Cardiac fibroblast (primary cell): ENCODE results near the gene RETREG1.
"Not testable (repeated sequence)": the region's sequence is repeated elsewhere in the genome, so short reads cannot be mapped to it uniquely, and the experiment has no call there.

ENCODE experiments used
- DNase-seq, 2 donors: peaks; one replicate each; pipeline versions ENCODE4 v3.0.0 to v3.0.0-alpha.2; 2010; ENCODE audit warnings: low read depth in 2 of 2
- H3K4me3 ChIP-seq, 2 donors: replicated peaks in 1 of 2; 1 replicate in 1 of 2; 2 replicates in 1 of 2; pipeline ENCODE4 v1.5.1; 2011; ENCODE audit warnings: low read depth in 2 of 2, low read length in 2 of 2, mild to moderate bottlenecking in 2 of 2, moderate library complexity in 1 of 2
- TF ChIP-seq, protein P1 (sequence below): IDR thresholded peaks from one replicate; pipeline ENCODE4 v1.5.1; 2011; ENCODE audit warnings: low read depth, mild to moderate bottlenecking, low read length, inconsistent platforms

The RETREG1 gene

DNA sequence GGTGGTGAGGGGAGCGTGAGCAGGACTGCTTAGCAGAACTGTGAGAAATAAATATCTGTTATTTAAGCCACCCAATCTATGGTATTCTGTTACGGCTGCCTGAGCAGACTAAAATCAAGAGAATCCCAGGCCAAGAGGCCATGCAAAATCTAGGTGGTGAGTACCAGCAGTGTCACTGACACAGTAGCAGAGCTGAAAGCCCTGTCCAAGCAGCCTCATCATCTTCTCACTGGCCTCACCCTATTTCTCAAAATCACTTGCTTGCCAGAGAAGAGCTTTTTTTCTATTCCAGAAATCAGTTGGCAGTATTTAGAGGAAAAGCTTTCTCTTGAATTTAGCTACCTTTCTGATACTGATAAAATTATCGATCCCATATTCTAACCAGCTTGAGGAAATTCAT is 68.0 kb downstream of the RETREG1 start:
- no peak for DNase-seq
- H3K4me3 ChIP-seq: no peak overlapping the region
- TF ChIP-seq, protein P1, sequence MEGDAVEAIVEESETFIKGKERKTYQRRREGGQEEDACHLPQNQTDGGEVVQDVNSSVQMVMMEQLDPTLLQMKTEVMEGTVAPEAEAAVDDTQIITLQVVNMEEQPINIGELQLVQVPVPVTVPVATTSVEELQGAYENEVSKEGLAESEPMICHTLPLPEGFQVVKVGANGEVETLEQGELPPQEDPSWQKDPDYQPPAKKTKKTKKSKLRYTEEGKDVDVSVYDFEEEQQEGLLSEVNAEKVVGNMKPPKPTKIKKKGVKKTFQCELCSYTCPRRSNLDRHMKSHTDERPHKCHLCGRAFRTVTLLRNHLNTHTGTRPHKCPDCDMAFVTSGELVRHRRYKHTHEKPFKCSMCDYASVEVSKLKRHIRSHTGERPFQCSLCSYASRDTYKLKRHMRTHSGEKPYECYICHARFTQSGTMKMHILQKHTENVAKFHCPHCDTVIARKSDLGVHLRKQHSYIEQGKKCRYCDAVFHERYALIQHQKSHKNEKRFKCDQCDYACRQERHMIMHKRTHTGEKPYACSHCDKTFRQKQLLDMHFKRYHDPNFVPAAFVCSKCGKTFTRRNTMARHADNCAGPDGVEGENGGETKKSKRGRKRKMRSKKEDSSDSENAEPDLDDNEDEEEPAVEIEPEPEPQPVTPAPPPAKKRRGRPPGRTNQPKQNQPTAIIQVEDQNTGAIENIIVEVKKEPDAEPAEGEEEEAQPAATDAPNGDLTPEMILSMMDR: no peak

- DNase-seq: no peak
- TF ChIP-seq, protein P1: no peak
- no peak overlapping the region for H3K4me3 ChIP-seq
These were observed 68.7 kb downstream of the RETREG1 start for GRCh38 chr5:16548115-16548514.

DNA sequence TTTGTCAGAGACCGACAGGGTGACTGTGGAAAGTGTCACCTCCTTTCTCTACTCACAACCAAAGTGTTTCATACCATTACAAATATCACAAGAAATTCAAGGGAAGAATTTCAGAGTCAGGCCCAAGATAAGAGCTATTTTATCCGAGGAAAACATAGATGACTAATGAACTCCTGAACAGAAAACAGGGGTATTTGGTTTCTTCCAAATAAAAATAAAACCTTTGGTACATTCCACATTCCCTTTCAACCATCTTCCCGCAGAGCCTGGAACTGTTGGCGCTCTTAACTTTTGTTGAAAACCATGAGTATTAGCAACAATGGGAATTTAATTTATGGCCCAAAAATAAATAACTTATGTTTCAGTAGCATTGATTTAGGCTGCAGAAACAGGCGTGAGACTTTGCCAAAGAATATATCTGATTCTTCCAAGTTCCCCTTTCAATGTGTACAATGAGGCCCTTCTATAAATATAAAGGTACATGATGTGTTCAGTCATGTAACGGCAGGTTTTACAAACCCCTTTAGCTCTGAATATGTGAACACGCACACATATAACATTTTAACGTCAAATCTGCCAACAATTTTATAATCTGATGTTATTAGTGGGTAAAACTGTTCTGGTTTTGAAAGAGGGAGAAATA is 69.5 kb downstream of the RETREG1 start:
- peak; percentile 16 to 19 for DNase-seq
- H3K4me3 ChIP-seq: no peak overlapping the region
- TF ChIP-seq, protein P1: no peak

- TF ChIP-seq, protein P1: no peak
- no peak for DNase-seq
- no peak overlapping the region for H3K4me3 ChIP-seq
These were observed 70.1 kb downstream of the RETREG1 start for GRCh38 chr5:16546732-16547131.

DNA sequence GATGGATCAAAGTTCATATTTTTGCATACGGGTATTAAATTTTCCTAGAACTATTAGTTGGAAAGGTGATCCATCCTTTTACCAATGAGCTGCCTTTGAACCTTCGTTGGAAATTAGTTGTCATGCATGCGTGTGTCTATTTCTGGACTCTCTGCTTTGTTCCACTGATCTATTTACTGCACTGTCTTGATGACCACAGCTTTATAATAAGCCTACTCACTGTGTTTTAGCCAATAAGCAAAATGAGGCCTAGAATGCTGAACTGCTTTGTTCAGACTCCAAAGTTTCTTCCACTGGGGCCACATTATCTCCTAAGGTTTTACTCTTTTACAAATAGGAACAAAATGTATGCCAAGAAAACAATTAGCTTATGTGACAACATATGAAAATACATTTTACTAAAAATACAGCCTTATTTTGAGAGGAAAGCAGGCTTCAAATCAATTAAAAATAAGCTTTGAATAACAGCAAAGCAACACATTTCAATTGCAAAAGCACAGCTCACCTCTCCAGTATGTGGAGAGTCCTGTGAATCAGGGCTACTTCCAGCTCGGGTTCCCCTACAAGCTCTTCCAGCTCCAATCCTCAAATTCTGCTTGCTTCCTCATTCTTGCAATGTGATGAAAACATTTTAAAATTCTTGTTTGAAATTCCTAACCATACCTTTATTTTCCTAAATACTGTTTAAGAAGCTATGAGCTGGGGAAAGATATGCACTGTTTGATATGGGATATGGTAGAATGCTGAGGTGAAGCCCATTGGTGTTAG is 72.0 kb downstream of the RETREG1 start:
- H3K4me3 ChIP-seq: no peak overlapping the region
- TF ChIP-seq, protein P1: no peak
- peak in 1 of 2 donors; percentile 32 for DNase-seq

DNA sequence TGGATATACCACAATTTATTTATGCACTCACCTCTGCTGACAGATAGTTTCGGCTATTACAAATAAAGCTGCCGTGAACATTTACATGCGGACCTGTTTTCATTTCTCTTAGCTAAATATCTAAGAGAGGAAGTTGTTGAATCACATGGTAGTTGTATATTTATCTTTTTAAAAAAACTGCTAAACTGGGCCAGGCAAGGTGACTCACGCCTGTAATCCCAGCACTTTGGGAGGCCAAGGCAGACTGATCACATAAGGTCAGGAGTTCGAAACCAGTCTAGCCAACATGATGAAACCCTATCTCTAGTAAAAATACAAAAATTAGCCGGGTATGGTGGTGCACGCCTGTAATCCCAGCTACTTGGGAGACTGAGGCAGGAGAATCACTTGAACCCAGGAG is 73.6 kb downstream of the RETREG1 start:
- not testable (repeated sequence) for H3K4me3 ChIP-seq
- DNase-seq: peak; percentile 15 to 81

DNA sequence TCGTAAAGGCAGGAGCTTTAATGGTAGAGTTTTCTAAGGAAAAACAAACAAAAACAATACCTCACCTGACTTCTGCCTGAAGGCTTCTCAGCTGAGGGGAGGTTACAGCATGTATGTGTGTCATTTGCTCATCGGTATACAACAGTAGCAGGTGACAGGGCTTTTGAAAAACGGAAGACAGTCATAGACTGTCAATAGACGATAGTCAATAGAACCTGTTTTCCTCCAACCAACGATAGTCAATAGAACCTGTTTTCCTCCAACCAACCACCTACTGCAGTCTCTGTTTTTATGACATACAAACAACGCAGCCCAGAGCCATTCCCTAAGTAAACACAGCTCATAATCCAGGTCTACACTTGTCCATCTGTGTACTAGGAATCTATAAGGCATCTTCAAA is 74.6 kb downstream of the RETREG1 start:
- TF ChIP-seq, protein P1: no peak
- H3K4me3 ChIP-seq: no peak overlapping the region
- DNase-seq: no peak

- DNase-seq, H3K4me3 ChIP-seq: not testable (repeated sequence)
These were observed 75.2 kb downstream of the RETREG1 start for GRCh38 chr5:16541592-16541991.
